IPS-18a (cell line): ENCODE measurements around the gene PPP2R5A.
"Not testable (repeated sequence)": the region's sequence is repeated elsewhere in the genome, so short reads cannot be mapped to it uniquely, and the experiment has no call there.

ENCODE experiments used
- H3K27ac ChIP-seq: one replicate; pipeline ENCODE4 v1.5.1; 2013; ENCODE audit warnings: low read length
- H3K27me3 ChIP-seq: one replicate; pipeline ENCODE4 v1.6.1; 2013; ENCODE audit warnings: mild to moderate bottlenecking, low read length; ENCODE audit not compliant: control insufficient read depth, insufficient read depth
- H3K36me3 ChIP-seq: one replicate; pipeline ENCODE4 v1.6.1; 2013; ENCODE audit warnings: low read depth, low read length; ENCODE audit not compliant: control insufficient read depth
- H3K4me1 ChIP-seq: one replicate; pipeline ENCODE4 v1.6.1; 2013; ENCODE audit warnings: low read depth, low read length; ENCODE audit not compliant: control insufficient read depth
- H3K4me3 ChIP-seq: one replicate; pipeline ENCODE4 v1.5.1; 2013; ENCODE audit warnings: low read length
- H3K9ac ChIP-seq: one replicate; pipeline ENCODE4 v1.6.1; 2013; ENCODE audit warnings: mild to moderate bottlenecking, low read length, moderate library complexity
- H3K9me3 ChIP-seq: one replicate; pipeline ENCODE4 v1.6.1; 2013; ENCODE audit warnings: low read depth, low read length; ENCODE audit not compliant: control insufficient read depth

Gene PPP2R5A

DNA sequence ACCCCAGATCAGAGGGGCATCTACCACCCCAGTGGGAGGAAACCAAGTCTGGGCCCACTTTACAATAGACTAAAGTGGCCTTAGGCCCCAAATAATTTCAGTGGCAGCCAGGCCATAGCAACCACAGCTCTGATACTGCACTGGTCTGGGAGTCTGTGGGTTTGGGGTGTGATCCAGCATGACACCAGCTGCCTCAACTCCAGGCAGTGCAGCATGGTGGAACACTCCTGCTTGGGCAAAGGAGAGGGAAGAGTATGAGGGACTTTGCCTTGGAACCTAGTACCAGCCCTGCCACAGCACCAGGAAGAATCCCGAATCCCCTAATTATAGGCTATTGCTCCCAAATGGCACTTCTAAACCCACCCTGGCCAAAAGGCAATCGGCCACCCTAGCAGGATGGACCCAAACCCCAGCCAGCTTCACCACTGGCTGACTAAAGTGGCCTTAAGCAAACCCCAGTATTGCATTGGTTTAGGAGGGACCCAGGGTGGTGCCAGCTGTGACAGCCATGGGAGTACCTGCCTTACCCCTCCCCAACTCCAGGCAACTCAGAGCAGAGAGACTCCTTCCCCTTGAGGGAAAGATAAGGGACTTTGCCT, 82.4 kb downstream of the PPP2R5A start:
- Histone ChIP-seq H3K36me3 (peaks cover 11% of the 10 kb centered on the region), H3K27me3 (no peaks in the 10 kb centered on the region), H3K4me3 (no peak overlapping the region), H3K4me1 (no peaks in the 10 kb centered on the region), H3K9me3 (no peaks in the 10 kb centered on the region), H3K9ac (no peak overlapping the region), H3K27ac (no peak overlapping the region)

DNA sequence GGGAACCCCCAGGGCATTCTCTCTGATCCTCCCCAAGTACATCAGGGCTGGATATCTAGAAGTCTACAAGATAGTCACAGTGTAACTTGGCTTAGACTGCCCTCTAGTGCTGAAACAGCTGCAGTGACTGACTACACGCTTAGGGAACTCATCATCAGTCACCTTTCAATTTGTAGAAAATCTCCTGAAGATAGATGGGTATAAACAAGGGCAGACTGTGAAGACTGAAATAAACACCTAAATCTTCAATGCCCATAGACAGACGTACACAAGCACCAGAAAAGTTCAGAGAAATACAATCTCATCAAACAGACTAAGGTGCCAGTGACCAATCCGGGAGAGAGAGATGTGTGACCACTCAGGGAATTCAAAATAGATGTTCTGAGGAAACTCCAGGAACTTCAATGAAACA, 82.9 kb downstream of the PPP2R5A start:
- H3K36me3 ChIP-seq = peaks cover 10% of the 10 kb centered on the region
- H3K9me3 ChIP-seq = no peaks in the 10 kb centered on the region
- no peak overlapping the region for H3K4me3 ChIP-seq
- H3K4me1 ChIP-seq = no peaks in the 10 kb centered on the region
- no peak overlapping the region for H3K27ac ChIP-seq
- no peak overlapping the region for H3K9ac ChIP-seq
- no peaks in the 10 kb centered on the region for H3K27me3 ChIP-seq

- Histone ChIP-seq H3K27me3 (no peaks in the 10 kb centered on the region), H3K4me1 (no peaks in the 10 kb centered on the region), H3K9ac (no peak overlapping the region), H3K36me3 (peaks cover 28% of the 10 kb centered on the region), H3K27ac (no peak overlapping the region), H3K9me3 (no peaks in the 10 kb centered on the region), H3K4me3 (no peak overlapping the region)
Observed at GRCh38 chr1:212375986-212376385, 90.8 kb downstream of the PPP2R5A start.

- no peak overlapping the region for H3K27ac ChIP-seq
- no peaks in the 10 kb centered on the region for H3K4me1 ChIP-seq
- H3K9ac ChIP-seq = no peak overlapping the region
- H3K36me3 ChIP-seq = peaks cover 33% of the 10 kb centered on the region
- no peaks in the 10 kb centered on the region for H3K27me3 ChIP-seq
- no peak overlapping the region for H3K4me3 ChIP-seq
- H3K9me3 ChIP-seq = no peaks in the 10 kb centered on the region
Observed at GRCh38 chr1:212377644-212378043, 92.4 kb downstream of the PPP2R5A start.

DNA sequence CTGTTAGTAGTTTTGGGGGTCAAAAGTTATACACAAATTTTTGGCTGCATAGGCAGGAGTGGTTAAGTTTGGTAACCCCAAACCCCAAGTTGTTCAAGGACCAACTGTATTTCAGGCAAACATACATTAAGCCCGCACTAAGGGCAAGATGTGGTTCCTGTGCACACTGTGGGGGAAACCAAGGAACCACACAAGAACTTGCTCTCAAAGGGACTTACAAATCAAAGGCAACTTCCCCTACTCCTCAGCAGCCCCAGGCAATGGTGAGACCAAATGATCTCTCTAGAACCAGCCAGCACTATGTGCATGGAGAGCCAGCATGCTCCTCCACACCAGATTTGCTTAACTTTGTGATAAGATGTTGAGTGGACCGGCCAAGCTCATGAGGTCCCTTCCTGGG, 94.2 kb downstream of the PPP2R5A start:
- Histone ChIP-seq H3K4me1 (no peaks in the 10 kb centered on the region), H3K4me3 (no peak overlapping the region), H3K9ac (no peak overlapping the region), H3K9me3 (no peaks in the 10 kb centered on the region), H3K27me3 (no peaks in the 10 kb centered on the region), H3K36me3 (peaks cover 39% of the 10 kb centered on the region), H3K27ac (no peak overlapping the region)

- no peak overlapping the region for H3K9ac ChIP-seq
- H3K27me3 ChIP-seq = no peaks in the 10 kb centered on the region
- H3K4me1 ChIP-seq = no peaks in the 10 kb centered on the region
- peaks cover 53% of the 10 kb centered on the region for H3K36me3 ChIP-seq
- H3K4me3 ChIP-seq = no peak overlapping the region
- H3K27ac ChIP-seq = no peak overlapping the region
- H3K9me3 ChIP-seq = no peaks in the 10 kb centered on the region
Observed at GRCh38 chr1:212381397-212382035, 96.3 kb downstream of the PPP2R5A start.

DNA sequence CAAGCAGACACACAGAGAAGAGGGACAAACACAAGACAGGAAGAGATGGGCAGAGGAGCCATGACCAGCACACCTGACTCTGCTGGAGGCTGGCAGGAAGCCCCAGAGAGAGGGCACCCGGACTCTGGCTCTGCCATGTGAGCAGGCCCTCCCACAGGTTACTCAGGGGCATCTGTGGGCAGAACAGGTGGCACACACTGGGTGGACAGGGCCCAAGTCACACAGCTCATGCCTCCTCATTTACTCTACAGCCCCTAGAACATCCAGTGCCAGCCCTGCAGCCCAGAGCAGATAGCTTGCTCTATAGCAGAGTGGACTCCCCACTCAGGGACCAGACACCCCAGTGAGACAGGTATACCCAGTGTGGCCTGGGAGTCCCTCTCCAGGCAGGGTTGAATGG, 100.8 kb downstream of the PPP2R5A start:
- Histone ChIP-seq H3K9me3 (peaks cover under 1% of the 10 kb centered on the region), H3K27ac (no peak overlapping the region), H3K4me3 (no peak overlapping the region), H3K27me3 (no peaks in the 10 kb centered on the region), H3K4me1 (no peaks in the 10 kb centered on the region), H3K36me3 (peaks cover 35% of the 10 kb centered on the region), H3K9ac (no peak overlapping the region)

DNA sequence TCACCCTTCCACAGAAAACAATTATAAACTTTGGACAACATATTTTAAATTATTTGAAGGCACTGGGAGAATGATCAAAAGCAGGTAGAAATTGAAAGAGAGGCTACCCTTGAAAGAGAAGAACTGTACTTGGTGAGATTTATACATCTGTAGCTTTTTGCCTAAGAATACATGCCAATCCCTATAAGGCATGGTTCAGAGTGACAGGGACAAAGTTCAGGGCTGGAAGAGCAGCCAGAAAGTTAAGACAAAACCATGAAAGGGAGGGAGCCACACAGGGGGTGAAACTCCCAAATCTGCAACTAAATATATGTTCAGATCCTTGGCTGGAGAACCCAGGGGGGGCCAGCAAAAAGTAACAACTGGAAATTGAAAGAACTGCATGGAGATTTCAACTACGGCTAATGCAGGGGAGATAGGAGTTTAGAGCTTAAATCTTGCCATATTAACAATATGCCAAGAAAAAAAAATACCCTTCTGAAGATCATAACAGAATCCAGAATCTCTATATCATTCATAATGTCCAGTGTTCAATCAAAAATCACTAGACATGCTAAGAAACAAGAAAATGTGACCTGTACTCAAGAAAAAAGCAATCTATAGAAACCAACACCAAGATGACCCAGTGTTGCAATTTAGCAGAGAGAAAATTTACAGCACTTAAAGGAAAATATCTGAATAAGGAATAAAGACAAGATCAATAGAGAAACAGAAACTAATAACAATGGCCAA, 103.9 kb downstream of the PPP2R5A start:
- H3K4me1 ChIP-seq = no peaks in the 10 kb centered on the region
- no peaks in the 10 kb centered on the region for H3K27me3 ChIP-seq
- no peak overlapping the region for H3K4me3 ChIP-seq
- H3K36me3 ChIP-seq = peaks cover 22% of the 10 kb centered on the region
- peaks cover 2% of the 10 kb centered on the region for H3K9me3 ChIP-seq
- no peak overlapping the region for H3K9ac ChIP-seq
- no peak overlapping the region for H3K27ac ChIP-seq

- H3K9me3 ChIP-seq = peaks cover 16% of the 10 kb centered on the region
- not testable (repeated sequence) for H3K27me3 ChIP-seq, H3K36me3 ChIP-seq, H3K27ac ChIP-seq, H3K9ac ChIP-seq, H3K4me1 ChIP-seq, H3K4me3 ChIP-seq
Observed at GRCh38 chr1:212395678-212396437, 110.6 kb downstream of the PPP2R5A start.

GRCh38 chr1:212396638-212397037, 111.4 kb downstream of the PPP2R5A start:
- no peaks in the 10 kb centered on the region for H3K27me3 ChIP-seq
- H3K27ac ChIP-seq = no peak overlapping the region
- H3K36me3 ChIP-seq = peaks cover 10% of the 10 kb centered on the region
- no peak overlapping the region for H3K9ac ChIP-seq
- H3K4me3 ChIP-seq = no peak overlapping the region
- H3K9me3 ChIP-seq = peaks cover 14% of the 10 kb centered on the region
- H3K4me1 ChIP-seq = no peaks in the 10 kb centered on the region

- Histone ChIP-seq H3K4me1 (no peaks in the 10 kb centered on the region), H3K36me3 (peaks cover 10% of the 10 kb centered on the region), H3K9me3 (peaks cover 14% of the 10 kb centered on the region), H3K4me3 (no peak overlapping the region), H3K9ac (no peak overlapping the region), H3K27ac (no peak overlapping the region), H3K27me3 (no peaks in the 10 kb centered on the region)
Observed at GRCh38 chr1:212397171-212397570, 112.0 kb downstream of the PPP2R5A start.
